Peyer's patch (tissue), 4 donors: Measurements from ENCODE around the gene COMMD7.

ENCODE experiments used
- CTCF ChIP-seq, 6 experiments: fragments of 450-650 bp in 4 of 6; fragments of 200-600 bp in 2 of 6; sonication (generic) in 1 of 6; IDR thresholded peaks; one replicate each; pipeline ENCODE4 v1.5.1; 2017 to 2019; ENCODE audit warnings: antibody characterized with exemption in 6 of 6, mild to moderate bottlenecking in 3 of 6, moderate library complexity in 1 of 6
- POLR2A ChIP-seq, 2 donors: fragments of 450-650 bp; IDR thresholded peaks; one replicate each; pipeline ENCODE4 v1.5.1; 2017; ENCODE audit warnings: antibody characterized with exemption in 2 of 2, mild to moderate bottlenecking in 2 of 2, moderate library complexity in 2 of 2

- TF ChIP-seq POLR2A (IDR thresholded peaks at IDR 0.05) (no peak), CTCF (IDR thresholded peaks at IDR 0.05) (no peak)
Observed at GRCh38 chr20:32675223-32675975, 67.9 kb downstream of the COMMD7 start.
